H9 (cell line): Measurements from ENCODE around the gene SNAPC2. TPM values are rescaled to one million over a fixed set of nuclear protein-coding genes. Genes with fewer than 3 reads are reported as not detected.

Source experiments
- DNase-seq: peaks from one replicate; pipeline ENCODE4 v3.0.0-alpha.2; 2017
- H2AFZ ChIP-seq: one replicate; pipeline ENCODE4 v1.6.1; 2013; ENCODE audit warnings: mild to moderate bottlenecking, low read length, control low read depth, moderate library complexity
- H2AK5ac ChIP-seq: 2 replicates; pipeline ENCODE4 v1.6.1; 2013; ENCODE audit warnings: low read length, control low read depth, mixed read lengths; ENCODE audit not compliant: insufficient read length
- H2BK120ac ChIP-seq: one replicate; pipeline ENCODE4 v1.6.1; 2013; ENCODE audit warnings: low read depth, mild to moderate bottlenecking, low read length, control low read depth, inconsistent platforms; ENCODE audit not compliant: poor library complexity, severe bottlenecking
- H2BK12ac ChIP-seq: 2 replicates; pipeline ENCODE4 v1.6.1; 2013; ENCODE audit warnings: low read length, control low read depth, mixed read lengths, low read depth; ENCODE audit not compliant: insufficient read length
- H2BK15ac ChIP-seq: 2 replicates; pipeline ENCODE4 v1.6.1; 2013; ENCODE audit warnings: low read depth, low read length, control low read depth
- H2BK20ac ChIP-seq: one replicate; pipeline ENCODE4 v1.6.1; 2013; ENCODE audit warnings: low read depth, mild to moderate bottlenecking, low read length, control low read depth, inconsistent platforms; ENCODE audit not compliant: poor library complexity, severe bottlenecking
- H2BK5ac ChIP-seq: 2 replicates; pipeline ENCODE4 v1.6.1; 2013; ENCODE audit warnings: low read length, control low read depth, mixed read lengths; ENCODE audit not compliant: insufficient read length
- H3K14ac ChIP-seq: 2 replicates; pipeline ENCODE4 v1.6.1; 2013; ENCODE audit warnings: low read length, control low read depth; ENCODE audit not compliant: insufficient read depth
- H3K18ac ChIP-seq: 2 replicates; pipeline ENCODE4 v1.6.1; 2013; ENCODE audit warnings: low read depth, mild to moderate bottlenecking, mixed read lengths, low read length, control low read depth; ENCODE audit not compliant: insufficient read length
- H3K23ac ChIP-seq: 2 replicates; pipeline ENCODE4 v1.6.1; 2013; ENCODE audit warnings: low read length, control low read depth, mixed read lengths, low read depth; ENCODE audit not compliant: insufficient read length
- H3K23me2 ChIP-seq: 2 replicates; pipeline ENCODE4 v1.6.1; 2013; ENCODE audit warnings: low read depth, mild to moderate bottlenecking, mixed read lengths, low read length, control low read depth; ENCODE audit not compliant: insufficient read length, poor library complexity, severe bottlenecking
- H3K27ac ChIP-seq: 2 replicates; pipeline ENCODE4 v1.5.1; 2013; ENCODE audit warnings: low read length, control low read depth, mixed read lengths, low read depth; ENCODE audit not compliant: insufficient read length
- H3K27me3 ChIP-seq: 2 replicates; pipeline ENCODE4 v1.6.1; 2013; ENCODE audit warnings: low read length, control low read depth, inconsistent platforms; ENCODE audit not compliant: insufficient read depth
- H3K4ac ChIP-seq: 2 replicates; pipeline ENCODE4 v1.6.1; 2013; ENCODE audit warnings: low read depth, mild to moderate bottlenecking, control low read depth, inconsistent platforms, low read length, moderate library complexity
- H3K4me1 ChIP-seq: 2 replicates; pipeline ENCODE4 v1.6.1; 2013; ENCODE audit warnings: low read length, control low read depth, inconsistent platforms; ENCODE audit not compliant: insufficient read depth
- H3K4me2 ChIP-seq: 2 replicates; pipeline ENCODE4 v1.6.1; 2013; ENCODE audit warnings: low read length, control low read depth, mixed read lengths; ENCODE audit not compliant: insufficient read length, insufficient read depth
- H3K56ac ChIP-seq: 2 replicates; pipeline ENCODE4 v1.6.1; 2013; ENCODE audit warnings: low read depth, mild to moderate bottlenecking, mixed read lengths, low read length, control low read depth; ENCODE audit not compliant: insufficient read length
- H3K79me1 ChIP-seq: 2 replicates; pipeline ENCODE4 v1.6.1; 2013; ENCODE audit warnings: low read depth, mild to moderate bottlenecking, moderate library complexity, low read length, control low read depth, inconsistent platforms; ENCODE audit not compliant: insufficient read depth, poor library complexity, severe bottlenecking
- H3K79me2 ChIP-seq: 2 replicates; pipeline ENCODE4 v1.6.1; 2013; ENCODE audit warnings: low read length, control low read depth, inconsistent platforms; ENCODE audit not compliant: insufficient read depth
- H3K9ac ChIP-seq: 2 replicates; pipeline ENCODE4 v1.6.1; 2013; ENCODE audit warnings: low read length, control low read depth, mixed read lengths; ENCODE audit not compliant: insufficient read length; ENCODE audit errors: extremely low read depth
- H3K9me3 ChIP-seq: one replicate; pipeline ENCODE4 v1.6.1; 2013; ENCODE audit warnings: low read depth, low read length, inconsistent platforms; ENCODE audit not compliant: control insufficient read depth
- H3T11ph ChIP-seq: one replicate; pipeline ENCODE4 v1.6.1; 2013; ENCODE audit warnings: mild to moderate bottlenecking, low read length, control low read depth, inconsistent platforms
- H4K20me1 ChIP-seq: one replicate; pipeline ENCODE4 v1.6.1; 2013; ENCODE audit not compliant: control insufficient read depth, insufficient read length, insufficient read depth
- H4K5ac ChIP-seq: 2 replicates; pipeline ENCODE4 v1.6.1; 2013; ENCODE audit warnings: low read depth, mild to moderate bottlenecking, mixed read lengths, low read length, control low read depth; ENCODE audit not compliant: insufficient read length
- H4K8ac ChIP-seq: replicated peaks from 2 replicates; pipeline ENCODE4 v1.6.1; 2013; ENCODE audit warnings: low read length, control low read depth, mixed read lengths, low read depth; ENCODE audit not compliant: insufficient read length
- H4K91ac ChIP-seq: 2 replicates; pipeline ENCODE4 v1.6.1; 2013; ENCODE audit warnings: low read depth, mild to moderate bottlenecking, moderate library complexity, mixed read lengths, low read length, control low read depth; ENCODE audit not compliant: insufficient read length
- H3K27ac Mint-ChIP-seq, 3 experiments: 2 replicates in 2 of 3; 3 replicates in 1 of 3; pipeline ENCODE4 v1.8.0; 2020 to 2021; ENCODE audit warnings: mixed read lengths in 3 of 3, mild to moderate bottlenecking in 1 of 3, moderate library complexity in 1 of 3
- H3K27me3 Mint-ChIP-seq: 2 replicates; pipeline ENCODE4 v1.8.0; 2021; ENCODE audit warnings: low read depth, mild to moderate bottlenecking, moderate library complexity, mixed read lengths
- H3K36me3 Mint-ChIP-seq, 3 experiments: 2 replicates in 2 of 3; 3 replicates in 1 of 3; pipeline ENCODE4 v1.8.0; 2020 to 2021; ENCODE audit warnings: low read depth in 3 of 3, mixed read lengths in 3 of 3; ENCODE audit not compliant: insufficient read depth in 1 of 3
- H3K4me1 Mint-ChIP-seq, 2 experiments: 2 replicates each; pipeline ENCODE4 v1.8.0; 2020; ENCODE audit warnings: mixed read lengths in 2 of 2
- H3K4me3 Mint-ChIP-seq, 2 experiments: 2 replicates in 1 of 2; 3 replicates in 1 of 2; pipeline ENCODE4 v1.8.0; 2020 to 2021; ENCODE audit warnings: mild to moderate bottlenecking in 2 of 2, mixed read lengths in 2 of 2, moderate library complexity in 1 of 2
- H3K9me3 Mint-ChIP-seq, 2 experiments: 2 replicates in 1 of 2; 3 replicates in 1 of 2; pipeline ENCODE4 v1.8.0; 2020; ENCODE audit warnings: mild to moderate bottlenecking in 2 of 2, mixed read lengths in 2 of 2, moderate library complexity in 1 of 2
- CTCF ChIP-seq: fragments of 200-600 bp; sonication (generic); conservative IDR thresholded peaks from 3 replicates; pipeline ENCODE4 v1.8.0; 2021; ENCODE audit warnings: antibody characterized with exemption, mild to moderate bottlenecking
- WGBS: extraction: QIAGEN DNeasy Blood & Tissue Kit; methylation state at CpG from one replicate; pipeline ENCODE4 v1.1.7; 2013; ENCODE audit warnings: missing lambda C conversion rate, low lambda C conversion rate, mixed read lengths; ENCODE audit not compliant: insufficient read length; ENCODE audit errors: extremely low coverage; 5-methylcytosine and 5-hydroxymethylcytosine counted together
- total RNA-seq: library from RNA; stranded (reverse); gene quantifications from 2 replicates; pipeline ENCODE4 v1.2.1, GENCODE V29; 2021

The SNAPC2 gene
- total RNA-seq, 1 experiment from 2014 or later = 17.8 TPM

GRCh38 chr19:7924651-7925170 lies 4.6 kb downstream of the SNAPC2 start:
- no peak overlapping the region for H3K23ac ChIP-seq
- no peak for TF ChIP-seq CTCF
- H3K4me1 ChIP-seq = 0 out of 2 replicates have a peak, but pooled peaks cover 4% of the 10 kb centered on the region
- no peak overlapping the region for H3K9ac ChIP-seq
- H3K4me2 ChIP-seq = no peak overlapping the region
- no peak overlapping the region for H2BK15ac ChIP-seq
- H3T11ph ChIP-seq = no peak overlapping the region
- H3K27me3 ChIP-seq = no peaks in the 10 kb centered on the region
- H2AFZ ChIP-seq = no peak overlapping the region
- H2BK5ac ChIP-seq = no peak overlapping the region
- no peak overlapping the region for H4K8ac ChIP-seq
- no CpG with 5 or more reads among the region's 34 CpGs for WGBS
- H3K23me2 ChIP-seq = peaks cover 3% of the 10 kb centered on the region
- H3K14ac ChIP-seq = no peak overlapping the region
- H3K79me2 ChIP-seq = no peaks in the 10 kb centered on the region
- H4K20me1 ChIP-seq = no peaks in the 10 kb centered on the region
- no peak overlapping the region for H2BK20ac ChIP-seq
- no peaks in the 10 kb centered on the region for H3K9me3 ChIP-seq
- no peak overlapping the region for H3K27ac ChIP-seq
- no peak overlapping the region for H2BK120ac ChIP-seq
- H3K27ac Mint-ChIP-seq = no peak overlapping the region
- no peak overlapping the region for H3K4ac ChIP-seq
- no peaks in the 10 kb centered on the region; a peak in 1 of 5 replicates for H3K9me3 Mint-ChIP-seq
- H4K91ac ChIP-seq = no peak overlapping the region
- peaks cover 4% of the 10 kb centered on the region for H3K27me3 Mint-ChIP-seq
- H4K5ac ChIP-seq = no peak overlapping the region
- H2AK5ac ChIP-seq = no peak overlapping the region
- DNase-seq = no peak
- H3K36me3 Mint-ChIP-seq = peaks cover 5 to 30% (median 12%) of the 10 kb centered on the region in 3 experiments; a peak in 5 of 7 replicates
- peaks cover 13 to 18% of the 10 kb centered on the region in 2 experiments for H3K4me1 Mint-ChIP-seq
- no peak overlapping the region for H3K56ac ChIP-seq
- H3K4me3 Mint-ChIP-seq = peak overlapping the region; percentile 37 to 46; a peak in 3 of 5 replicates
- H3K79me1 ChIP-seq = no peaks in the 10 kb centered on the region
- H3K18ac ChIP-seq = no peak overlapping the region
- no peak overlapping the region for H2BK12ac ChIP-seq
